22Rv1 (cell line): ENCODE data around the gene PEAK1.

Source experiments
- CTCF ChIP-seq: fragments of 450-650 bp; IDR thresholded peaks from 2 replicates; pipeline ENCODE4 v1.5.1; 2017; ENCODE audit warnings: mild to moderate bottlenecking
- ZFX ChIP-seq: fragments of 450-650 bp; IDR thresholded peaks from 2 replicates; pipeline ENCODE4 v1.6.1; 2017; ENCODE audit warnings: antibody characterized with exemption, borderline replicate concordance

GRCh38 chr15:77327168-77327567 is 92.7 kb downstream of the PEAK1 start:
- TF ChIP-seq CTCF (no peak), ZFX (no peak)
